ENCODE results near the gene ZNF768.

- TF ChIP-seq CTCF (IDR thresholded peaks at IDR 0.05), result no peak
- TF ChIP-seq EP300 (IDR thresholded peaks at IDR 0.05), result no peak
- TF ChIP-seq POLR2A (IDR thresholded peaks at IDR 0.05), result no peak
Measured at GRCh38 chr16:30567991-30568638, 41.7 kb upstream of the ZNF768 start.

Measured in suprapubic skin (tissue), 3 donors.